ENCODE data around the gene ANO1.
A peak's percentile ranks its signal among the peaks of the same experiment; 100 is the strongest.

Gene ANO1

DNA sequence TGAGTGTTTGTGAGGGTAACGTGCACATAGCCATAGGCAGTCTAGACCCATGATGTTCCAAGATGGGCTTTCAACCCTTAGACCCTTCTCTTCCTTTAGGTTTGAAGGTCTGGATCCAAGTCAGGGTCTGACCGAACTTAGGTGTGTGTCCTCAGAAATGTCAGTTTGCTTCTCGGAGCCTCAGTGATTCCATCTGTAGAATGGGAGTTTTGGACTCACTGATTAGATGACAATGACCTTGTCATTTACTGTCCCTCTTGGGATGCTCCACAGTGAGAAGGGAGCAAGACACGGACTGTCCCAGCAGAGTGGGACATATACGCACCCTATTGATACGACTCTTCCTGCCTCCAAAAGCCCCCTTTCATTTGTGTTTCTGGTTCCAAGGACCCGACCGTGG lies 37.7 kb downstream of the ANO1 start:
- no peak for ATAC-seq (replicated peaks)
- H3K9me3 Mint-ChIP-seq: peaks cover 8 to 11% of the 10 kb centered on the region in 2 donors
- peaks cover 27 to 28% of the 10 kb centered on the region in 2 donors for H3K27me3 Mint-ChIP-seq
- H3K36me3 Mint-ChIP-seq: no peaks in the 10 kb centered on the region
- no peak for DNase-seq
- H3K4me1 Mint-ChIP-seq: peaks cover 4 to 5% of the 10 kb centered on the region in 2 donors
- no peak overlapping the region for H3K27ac Mint-ChIP-seq
- H3K4me3 Mint-ChIP-seq: no peak overlapping the region

DNA sequence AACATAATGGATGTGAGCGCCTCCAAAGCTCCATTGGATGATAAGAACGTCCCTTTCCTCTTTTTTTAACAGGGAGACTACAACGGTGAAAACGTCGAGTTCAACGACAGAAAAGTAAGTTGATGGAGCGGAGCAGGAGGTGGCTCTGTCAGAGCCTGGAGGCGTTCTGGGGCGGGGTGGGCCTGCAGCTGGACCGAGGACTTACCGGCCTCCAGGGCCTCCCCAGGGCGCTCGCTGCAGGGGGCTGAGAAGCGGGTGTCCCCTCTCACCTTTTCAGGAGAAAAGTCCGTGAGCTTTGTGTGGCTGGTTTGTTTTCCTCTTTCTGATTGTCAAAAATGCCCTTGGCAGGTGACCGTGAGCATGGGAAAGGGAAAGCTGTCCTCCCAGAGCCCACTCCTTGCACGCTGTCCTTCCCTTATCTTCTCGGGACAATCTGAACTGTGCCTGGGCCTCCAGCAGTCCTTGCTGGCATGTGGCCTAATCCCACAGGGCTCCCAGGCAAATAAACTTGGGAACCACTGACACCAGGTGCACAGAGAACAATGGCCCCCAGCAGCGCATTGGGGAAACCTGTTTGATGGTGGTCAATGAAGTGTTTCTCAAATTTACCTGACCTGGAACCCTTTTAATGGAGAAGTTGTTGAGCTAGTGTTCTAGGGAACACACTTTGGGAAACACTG lies 38.4 kb downstream of the ANO1 start:
- Mint-ChIP-seq H3K9me3 (peaks cover 13 to 15% of the 10 kb centered on the region in 2 donors), H3K27ac (no peak overlapping the region), H3K4me1 (peaks cover 0 to 5% of the 10 kb centered on the region in 2 donors), H3K36me3 (no peaks in the 10 kb centered on the region), H3K27me3 (peaks cover 28 to 30% of the 10 kb centered on the region in 2 donors), H3K4me3 (no peak overlapping the region)
- no peak for DNase-seq
- ATAC-seq (replicated peaks): no peak

DNA sequence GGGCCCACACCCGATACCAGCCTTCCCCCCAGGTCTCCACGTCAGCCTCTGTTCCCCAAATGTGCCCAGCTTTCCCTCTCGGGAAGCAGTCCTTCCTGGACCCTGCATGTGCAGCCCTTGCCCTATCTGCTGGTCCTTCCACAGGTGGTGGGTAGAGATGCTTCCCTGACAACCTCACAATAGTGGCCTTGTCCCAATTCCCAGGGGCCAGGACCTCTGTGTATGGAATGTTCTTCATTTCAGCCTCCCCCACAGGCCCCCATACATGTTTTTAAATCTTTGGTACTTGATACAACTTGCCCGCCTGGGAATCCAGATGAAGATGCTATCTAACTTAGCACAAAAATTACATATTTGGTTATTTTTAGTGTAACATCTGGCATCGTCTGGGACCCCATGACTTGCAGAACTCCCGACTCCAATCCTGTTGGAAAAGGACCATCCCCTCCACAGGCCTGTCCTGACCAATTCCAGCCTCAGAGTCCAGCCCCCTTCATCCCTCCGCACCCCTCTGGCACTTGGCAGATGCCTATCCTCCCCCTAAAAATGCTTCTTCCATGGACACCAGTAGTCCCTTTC lies 39.5 kb downstream of the ANO1 start:
- peaks cover 0 to 1% of the 10 kb centered on the region in 2 donors for H3K36me3 Mint-ChIP-seq
- H3K27me3 Mint-ChIP-seq: peaks cover 36 to 37% of the 10 kb centered on the region in 2 donors
- H3K4me1 Mint-ChIP-seq: no peaks in the 10 kb centered on the region
- no peak overlapping the region for H3K27ac Mint-ChIP-seq
- DNase-seq (no peak), ATAC-seq (replicated peaks) (no peak)
- peaks cover 18 to 21% of the 10 kb centered on the region in 2 donors for H3K9me3 Mint-ChIP-seq
- H3K4me3 Mint-ChIP-seq: no peak overlapping the region

DNA sequence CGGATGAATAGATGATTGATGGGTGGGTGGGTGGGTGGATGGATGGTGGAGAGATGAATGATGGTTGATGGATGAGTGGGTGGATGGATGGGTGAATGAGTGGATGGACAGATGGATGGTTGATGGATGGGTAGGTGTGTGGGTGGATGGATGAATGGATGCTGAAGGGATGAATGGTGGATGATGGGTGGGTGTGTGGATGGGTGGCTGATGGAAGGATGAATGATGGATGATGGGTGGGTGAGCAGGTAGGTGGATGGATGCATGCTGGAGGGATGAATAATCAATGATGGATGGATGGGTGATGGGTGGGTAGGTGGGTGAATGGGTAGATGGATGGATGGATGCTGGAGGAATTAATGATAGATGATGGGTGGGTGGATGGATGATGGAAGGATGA lies 40.5 kb downstream of the ANO1 start:
- H3K4me1 Mint-ChIP-seq: no peaks in the 10 kb centered on the region
- ATAC-seq (replicated peaks) (no peak), DNase-seq (no peak)
- no peak overlapping the region for H3K4me3 Mint-ChIP-seq
- peaks cover 18 to 22% of the 10 kb centered on the region in 2 donors for H3K9me3 Mint-ChIP-seq
- H3K36me3 Mint-ChIP-seq: peaks cover 0 to 1% of the 10 kb centered on the region in 2 donors
- H3K27ac Mint-ChIP-seq: no peak overlapping the region
- peaks cover 38 to 40% of the 10 kb centered on the region in 2 donors for H3K27me3 Mint-ChIP-seq

DNA sequence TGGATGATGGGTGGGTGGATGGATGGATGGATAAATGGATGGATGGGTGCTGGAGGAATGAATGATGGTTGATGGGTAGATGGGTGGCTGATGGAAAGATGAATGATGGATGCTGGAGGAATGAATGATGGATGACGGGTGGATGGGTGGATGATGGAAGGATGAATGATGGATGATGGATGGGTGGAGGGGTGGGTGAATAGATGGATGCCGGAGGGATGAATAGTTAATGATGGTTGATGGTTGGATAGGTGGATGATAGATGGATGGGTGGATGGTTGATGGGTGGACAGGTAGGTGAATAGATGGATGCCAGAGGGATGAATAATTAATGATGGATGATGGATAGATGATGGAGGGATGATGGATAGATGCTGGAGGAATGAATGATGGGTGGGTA lies 41.4 kb downstream of the ANO1 start:
- no peak for ATAC-seq (replicated peaks)
- Mint-ChIP-seq H3K27me3 (peaks cover 38 to 45% of the 10 kb centered on the region in 2 donors), H3K9me3 (peaks cover 18 to 22% of the 10 kb centered on the region in 2 donors), H3K36me3 (peaks cover 0 to 1% of the 10 kb centered on the region in 2 donors), H3K27ac (no peak overlapping the region), H3K4me1 (no peaks in the 10 kb centered on the region), H3K4me3 (no peak overlapping the region)
- DNase-seq: no peak

DNA sequence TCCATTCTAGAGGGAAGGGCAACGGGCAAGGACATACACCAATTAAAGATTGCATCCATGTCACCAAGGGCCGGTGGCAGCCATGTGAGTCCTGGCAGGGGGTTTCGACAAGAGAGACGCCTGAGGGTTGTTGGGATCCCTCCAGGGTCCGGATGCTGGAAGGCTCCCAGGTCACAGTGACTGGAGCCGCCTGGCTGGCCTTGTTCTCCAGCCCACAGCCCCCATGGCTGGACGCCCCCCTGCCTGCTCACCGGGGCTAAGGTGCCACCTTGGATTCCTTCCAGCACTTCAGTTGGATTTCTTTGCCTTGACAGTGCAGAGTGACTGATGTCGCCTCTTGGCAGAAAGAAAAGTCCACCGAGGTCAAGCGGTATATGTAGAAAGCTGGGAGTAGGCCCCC lies 42.6 kb downstream of the ANO1 start:
- Mint-ChIP-seq H3K4me3 (no peak overlapping the region), H3K27ac (no peak overlapping the region), H3K27me3 (peaks cover 38 to 47% of the 10 kb centered on the region in 2 donors), H3K4me1 (no peaks in the 10 kb centered on the region), H3K36me3 (peaks cover 0 to 1% of the 10 kb centered on the region in 2 donors), H3K9me3 (peaks cover 18 to 22% of the 10 kb centered on the region in 2 donors)
- ATAC-seq (replicated peaks): no peak
- no peak for DNase-seq

DNA sequence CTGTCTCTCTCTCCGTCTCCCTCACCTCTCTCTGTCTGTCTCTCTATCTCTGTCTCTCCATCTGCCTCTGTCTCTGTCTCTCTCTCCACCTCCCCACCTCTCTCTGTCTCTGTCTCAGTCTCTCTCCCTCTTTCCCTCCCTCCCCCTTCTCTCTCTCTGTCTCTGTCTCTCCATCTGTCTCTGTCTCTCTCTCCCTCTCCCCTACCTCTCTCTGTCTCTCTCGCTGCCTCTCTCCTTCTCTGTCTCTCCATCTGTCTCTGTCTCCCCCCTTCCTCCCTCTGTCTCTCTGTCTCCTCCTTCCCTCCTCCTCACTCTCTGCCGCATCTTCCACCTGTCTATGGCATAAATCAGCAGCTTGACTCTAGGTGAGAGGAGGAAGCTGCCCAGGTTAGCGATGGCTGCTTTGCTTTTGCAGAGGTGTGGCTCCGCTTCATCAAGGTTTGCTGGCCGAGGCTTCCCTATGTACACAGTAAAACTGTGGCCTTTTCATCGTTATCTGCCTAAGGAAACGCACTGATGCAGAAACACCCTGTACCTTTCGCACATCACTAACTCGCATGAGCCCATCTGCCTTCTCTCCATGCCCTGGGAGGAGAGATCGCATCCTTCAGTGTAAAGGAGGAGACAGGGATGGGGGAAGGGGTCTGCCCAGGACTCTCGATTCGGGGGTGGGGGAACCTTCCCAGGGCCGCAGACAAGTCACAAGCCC lies 44.5 kb downstream of the ANO1 start:
- Mint-ChIP-seq H3K4me3 (no peak overlapping the region), H3K36me3 (peaks cover 0 to 1% of the 10 kb centered on the region in 2 donors), H3K27ac (no peak overlapping the region), H3K27me3 (peaks cover 34 to 43% of the 10 kb centered on the region in 2 donors), H3K4me1 (no peaks in the 10 kb centered on the region), H3K9me3 (peaks cover 18 to 22% of the 10 kb centered on the region in 2 donors)
- ATAC-seq (replicated peaks) (peak in 1 of 2 donors; percentile 16), DNase-seq (no peak)

DNA sequence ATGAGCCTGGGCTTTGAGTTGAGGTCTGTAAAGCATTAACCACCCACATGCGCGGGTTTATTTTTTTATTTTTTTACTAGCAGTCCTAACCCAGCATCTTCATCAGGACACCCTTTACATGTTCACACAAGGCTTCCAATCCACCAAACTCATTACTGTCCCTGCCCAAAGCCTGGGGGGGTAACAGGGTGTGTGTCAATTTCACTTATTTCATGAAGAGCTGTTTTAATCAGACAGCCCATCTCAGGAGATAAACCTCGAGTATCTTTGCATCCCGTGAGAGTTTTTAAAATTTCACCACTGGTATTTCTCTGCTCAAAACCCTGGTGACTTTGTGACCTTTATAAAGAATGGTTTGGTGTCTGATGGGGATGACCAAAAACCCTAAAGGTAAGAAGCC lies 45.6 kb downstream of the ANO1 start:
- H3K4me1 Mint-ChIP-seq: no peaks in the 10 kb centered on the region

DNA sequence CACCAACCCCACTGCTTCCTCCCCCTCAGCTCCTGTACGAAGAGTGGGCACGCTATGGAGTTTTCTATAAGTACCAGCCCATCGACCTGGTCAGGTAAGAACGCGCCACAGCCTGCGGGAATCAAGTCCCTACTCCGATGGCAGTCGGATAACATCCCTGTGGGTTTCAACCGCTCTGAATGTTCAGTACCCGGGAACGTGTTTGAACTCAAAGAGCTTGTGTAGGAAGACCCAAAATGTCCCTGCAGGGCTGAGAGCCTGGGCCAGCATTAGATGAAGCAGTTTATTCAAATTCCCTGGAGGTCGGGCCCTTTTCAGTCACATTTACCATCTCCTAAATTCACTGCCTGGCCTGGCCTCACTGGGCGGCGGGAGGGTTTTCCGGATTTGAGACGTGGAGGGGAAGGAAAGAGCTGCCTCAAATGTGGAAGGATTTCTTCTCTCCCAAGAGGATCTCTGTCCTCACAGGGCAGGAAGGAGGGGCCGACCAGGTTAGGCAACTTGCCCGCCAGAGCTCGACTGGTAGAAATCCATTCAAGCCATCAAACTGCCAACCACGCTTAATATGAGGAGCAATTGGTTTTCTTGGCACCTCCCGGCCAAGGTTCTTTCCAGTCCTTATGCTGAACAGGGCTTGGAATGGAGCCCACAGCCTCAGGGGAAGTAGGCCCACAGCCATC lies 46.3 kb downstream of the ANO1 start:
- no peak for DNase-seq

More for the DNA sequence above, 45.6 kb downstream of the ANO1 start:
- peaks cover 27 to 35% of the 10 kb centered on the region in 2 donors for H3K27me3 Mint-ChIP-seq
- no peak for ATAC-seq (replicated peaks)
- H3K36me3 Mint-ChIP-seq: peaks cover 0 to 1% of the 10 kb centered on the region in 2 donors
- no peak overlapping the region for H3K27ac Mint-ChIP-seq
- H3K4me3 Mint-ChIP-seq: no peak overlapping the region
- DNase-seq: no peak
- peaks cover 15 to 16% of the 10 kb centered on the region in 2 donors for H3K9me3 Mint-ChIP-seq

DNA sequence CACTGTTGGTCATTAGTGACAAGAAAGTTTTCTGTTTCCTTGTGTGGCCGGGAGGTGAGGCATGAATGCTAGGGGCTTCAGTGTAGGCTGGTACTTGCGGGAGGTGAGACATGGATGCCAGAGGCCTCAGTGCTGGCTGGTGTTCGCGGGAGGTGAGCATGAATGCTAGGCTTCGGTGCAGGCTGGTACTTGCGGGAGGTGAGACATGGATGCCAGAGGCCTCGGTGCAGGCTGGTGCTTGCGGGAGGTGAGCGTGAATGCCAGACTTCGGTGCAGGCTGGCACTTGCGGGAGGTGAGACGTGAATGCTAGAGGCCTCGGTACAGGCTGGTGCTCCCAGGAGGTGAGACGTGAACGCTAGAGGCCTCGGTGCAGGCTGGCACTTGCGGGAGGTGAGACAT lies 48.4 kb downstream of the ANO1 start:
- Mint-ChIP-seq H3K36me3 (peaks cover 0 to 1% of the 10 kb centered on the region in 2 donors), H3K4me1 (no peaks in the 10 kb centered on the region), H3K27me3 (peaks cover 10 to 18% of the 10 kb centered on the region in 2 donors), H3K4me3 (no peak overlapping the region), H3K9me3 (peaks cover 5 to 7% of the 10 kb centered on the region in 2 donors), H3K27ac (no peak overlapping the region)
- DNase-seq (no peak), ATAC-seq (replicated peaks) (no peak)

More for the DNA sequence above, 46.3 kb downstream of the ANO1 start:
- Mint-ChIP-seq H3K27me3 (peaks cover 20 to 29% of the 10 kb centered on the region in 2 donors), H3K27ac (no peak overlapping the region), H3K4me3 (no peak overlapping the region), H3K4me1 (no peaks in the 10 kb centered on the region), H3K9me3 (peaks cover 10 to 13% of the 10 kb centered on the region in 2 donors), H3K36me3 (peaks cover 0 to 1% of the 10 kb centered on the region in 2 donors)
- ATAC-seq (replicated peaks): no peak

DNA sequence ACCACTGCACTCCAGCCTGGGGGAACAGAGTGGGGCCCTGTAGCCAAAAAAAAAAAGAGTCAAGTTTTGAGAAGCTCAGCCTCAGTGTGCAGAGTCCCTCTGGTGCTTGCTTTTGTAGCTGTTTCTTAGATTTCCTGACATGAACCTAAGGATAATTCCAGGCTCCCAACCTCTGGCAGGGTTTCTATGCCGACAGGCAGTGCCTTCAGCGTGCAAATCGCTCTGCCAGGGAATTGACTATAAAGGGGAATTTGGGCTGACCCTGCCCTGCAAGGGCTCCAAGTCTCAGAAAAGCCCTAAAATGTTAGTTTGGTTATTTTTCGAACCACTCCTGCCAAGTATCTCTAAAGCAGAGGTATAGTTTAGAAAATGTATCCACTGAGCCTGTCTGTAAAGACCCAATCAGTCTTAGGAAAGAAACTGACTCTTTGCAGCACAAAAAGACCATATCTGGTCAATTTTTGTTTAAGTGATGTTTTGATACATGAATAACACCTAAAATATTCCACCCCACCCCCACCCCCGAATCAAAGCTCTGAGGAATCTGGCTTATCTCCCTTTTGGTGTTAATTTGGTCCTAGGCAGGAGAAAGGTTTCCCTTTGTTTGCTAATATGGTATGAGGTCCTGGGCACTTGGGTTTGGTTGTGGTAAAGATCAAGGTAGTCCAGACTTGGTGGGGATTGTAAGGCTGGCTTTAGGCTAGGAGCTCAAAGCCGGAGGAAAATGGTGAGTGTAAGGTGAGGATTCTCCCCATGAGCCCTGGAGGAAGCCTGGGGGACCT lies 49.7 kb downstream of the ANO1 start:
- H3K4me3 Mint-ChIP-seq: no peak overlapping the region
- no peaks in the 10 kb centered on the region for H3K36me3 Mint-ChIP-seq
- no peak overlapping the region for H3K27ac Mint-ChIP-seq
- ATAC-seq (replicated peaks): no peak
- no peak for DNase-seq
- no peaks in the 10 kb centered on the region for H3K4me1 Mint-ChIP-seq
- H3K9me3 Mint-ChIP-seq: no peaks in the 10 kb centered on the region
- H3K27me3 Mint-ChIP-seq: peaks cover 0 to 8% of the 10 kb centered on the region in 2 donors

DNA sequence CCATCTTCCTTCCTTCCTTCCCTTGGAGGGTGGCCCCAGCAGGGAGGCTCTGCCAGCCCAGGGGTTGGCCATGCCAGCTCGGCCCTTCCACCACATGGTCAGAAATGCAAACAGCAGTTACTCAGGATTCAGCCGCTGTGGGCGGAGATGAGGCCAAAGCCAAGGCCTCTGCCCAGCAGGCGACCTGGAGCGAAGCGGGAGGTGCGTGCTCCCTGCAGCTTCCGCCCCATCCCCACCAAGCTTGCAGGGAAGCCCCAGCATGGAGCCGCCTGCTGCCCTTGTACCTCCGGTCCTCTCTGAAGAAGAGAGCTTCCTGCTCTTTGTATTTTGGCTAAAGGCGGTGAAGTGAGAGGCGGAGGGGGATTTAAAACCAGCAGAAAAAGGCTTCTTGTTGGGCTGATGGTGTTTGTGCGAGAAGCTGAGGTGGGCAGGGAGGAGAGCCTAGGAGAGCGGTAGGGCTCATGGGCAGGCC lies 50.4 kb downstream of the ANO1 start:
- DNase-seq (no peak), ATAC-seq (replicated peaks) (no peak)
- H3K27ac Mint-ChIP-seq: no peak overlapping the region
- H3K36me3 Mint-ChIP-seq: no peaks in the 10 kb centered on the region
- no peaks in the 10 kb centered on the region for H3K4me1 Mint-ChIP-seq
- H3K4me3 Mint-ChIP-seq: no peak overlapping the region
- no peaks in the 10 kb centered on the region for H3K9me3 Mint-ChIP-seq
- H3K27me3 Mint-ChIP-seq: peaks cover 0 to 8% of the 10 kb centered on the region in 2 donors

DNA sequence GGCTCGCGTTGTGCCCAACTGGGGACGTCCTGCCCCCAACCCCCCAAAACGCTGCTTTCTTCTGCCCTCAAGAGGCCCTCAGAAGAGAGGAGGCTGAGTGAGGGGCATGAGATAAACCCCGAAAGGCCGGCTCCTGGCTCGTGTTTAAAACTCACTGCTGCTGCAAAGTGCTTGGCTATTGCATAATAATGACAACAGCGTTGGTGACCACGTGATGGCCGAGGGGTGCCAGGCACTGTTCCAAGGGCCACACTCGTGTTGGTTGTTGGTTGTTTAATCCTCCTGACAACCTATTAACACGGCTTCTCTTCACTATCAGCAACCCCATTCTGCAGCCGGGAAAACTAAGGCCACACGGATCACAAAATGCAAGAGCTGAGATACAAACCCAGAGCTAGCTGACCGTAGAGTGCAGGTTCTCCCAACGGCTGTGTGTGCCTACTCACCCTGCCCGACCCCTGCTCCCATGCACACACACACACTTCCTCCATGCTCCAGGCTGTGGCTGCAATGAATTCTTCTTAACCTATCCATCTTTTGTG lies 51.0 kb downstream of the ANO1 start:
- H3K27ac Mint-ChIP-seq: no peak overlapping the region
- ATAC-seq (replicated peaks) (no peak), DNase-seq (no peak)
- no peaks in the 10 kb centered on the region for H3K9me3 Mint-ChIP-seq
- peaks cover 0 to 1% of the 10 kb centered on the region in 2 donors for H3K4me1 Mint-ChIP-seq
- H3K36me3 Mint-ChIP-seq: no peaks in the 10 kb centered on the region
- H3K27me3 Mint-ChIP-seq: peaks cover 0 to 6% of the 10 kb centered on the region in 2 donors
- H3K4me3 Mint-ChIP-seq: no peak overlapping the region
